Loucy (cell line): ENCODE data around the gene FTO.

Experiments used
- H2AFZ ChIP-seq: fragments of 200-600 bp; sonication (generic); 2 replicates; pipeline ENCODE4 v1.6.0; 2016; ENCODE audit warnings: antibody characterized with exemption, mild to moderate bottlenecking, low read length, moderate library complexity
- H3F3A ChIP-seq: fragments of 200-600 bp; 2 replicates; pipeline ENCODE4 v1.6.0; 2016; ENCODE audit warnings: antibody characterized with exemption, low read depth, mild to moderate bottlenecking
- H3K27me3 ChIP-seq: fragments of 200-600 bp; sonication (generic); 2 replicates; pipeline ENCODE4 v1.6.1; 2014; ENCODE audit warnings: low read length, mild to moderate bottlenecking; ENCODE audit not compliant: insufficient read depth, poor library complexity, severe bottlenecking
- H3K36me3 ChIP-seq: fragments of 200-600 bp; sonication (generic); 2 replicates; pipeline ENCODE4 v1.6.1; 2016; ENCODE audit warnings: low read length; ENCODE audit not compliant: insufficient read depth
- H3K4me1 ChIP-seq: fragments of 200-600 bp; sonication (generic); 2 replicates; pipeline ENCODE4 v1.5.1; 2014; ENCODE audit warnings: low read length, mild to moderate bottlenecking; ENCODE audit not compliant: insufficient read depth, poor library complexity, severe bottlenecking
- H3K4me2 ChIP-seq: fragments of 200-600 bp; sonication (generic); 2 replicates; pipeline ENCODE4 v1.6.0; 2014; ENCODE audit warnings: antibody characterized with exemption, low read length, low read depth, mild to moderate bottlenecking; ENCODE audit not compliant: poor library complexity, severe bottlenecking
- H3K4me3 ChIP-seq: fragments of 200-600 bp; sonication (generic); 2 replicates; pipeline ENCODE4 v1.5.1; 2014; ENCODE audit warnings: low read length, mild to moderate bottlenecking, mixed read lengths; ENCODE audit not compliant: poor library complexity, severe bottlenecking
- H3K79me2 ChIP-seq: fragments of 200-600 bp; sonication (generic); 2 replicates; pipeline ENCODE4 v1.6.1; 2014; ENCODE audit warnings: low read length; ENCODE audit not compliant: insufficient read depth
- H3K9ac ChIP-seq: fragments of 200-600 bp; sonication (generic); 2 replicates; pipeline ENCODE4 v1.6.0; 2014; ENCODE audit warnings: mild to moderate bottlenecking, low read depth, low read length, moderate library complexity; ENCODE audit not compliant: poor library complexity, severe bottlenecking
- H3K9me2 ChIP-seq: fragments of 200-600 bp; sonication (generic); replicated peaks from 2 replicates; pipeline ENCODE4 v1.6.1; 2016; ENCODE audit warnings: low read depth, low read length, mixed read lengths
- H3K9me3 ChIP-seq: fragments of 200-600 bp; sonication (generic); 2 replicates; pipeline ENCODE4 v1.6.1; 2014; ENCODE audit warnings: mild to moderate bottlenecking, antibody characterized with exemption, low read length, low read depth; ENCODE audit not compliant: insufficient read depth
- H4K20me1 ChIP-seq: fragments of 200-600 bp; sonication (generic); 2 replicates; pipeline ENCODE4 v1.6.0; 2014; ENCODE audit warnings: antibody characterized with exemption, low read length, mild to moderate bottlenecking; ENCODE audit not compliant: insufficient read depth, poor library complexity, severe bottlenecking
- CTCF ChIP-seq: fragments of 200-600 bp; sonication (generic); conservative IDR thresholded peaks from 2 replicates; pipeline ENCODE4 v1.5.1; 2014; ENCODE audit warnings: mild to moderate bottlenecking, antibody characterized with exemption, low read length
- EZH2phosphoT487 ChIP-seq: fragments of 200-600 bp; IDR thresholded peaks from 2 replicates; pipeline ENCODE4 v1.6.1; 2018; ENCODE audit warnings: antibody characterized with exemption, mild to moderate bottlenecking, moderate library complexity, borderline replicate concordance

FTO gene

GRCh38 chr16:54053891-54054820 is 350.2 kb downstream of the FTO start:
- Histone ChIP-seq H3K36me3 (no peaks in the 10 kb centered on the region), H3K79me2 (peaks cover 5% of the 10 kb centered on the region; the same call in 1 of the 2 replicates), H4K20me1 (no peaks in the 10 kb centered on the region), H3K4me2 (peak overlapping the region; percentile 6), H3K27me3 (no peaks in the 10 kb centered on the region), H3K9me3 (no peaks in the 10 kb centered on the region), H2AFZ (no peak overlapping the region), H3K4me3 (no peak overlapping the region), H3K4me1 (peaks cover 99% of the 10 kb centered on the region), H3K9me2 (no peaks in the 10 kb centered on the region), H3F3A (peaks cover 29% of the 10 kb centered on the region), H3K9ac (peak overlapping the region; percentile 78)
- TF ChIP-seq EZH2phosphoT487 (no peak), CTCF (no peak)

GRCh38 chr16:54055191-54055590 is 351.2 kb downstream of the FTO start:
- no peak overlapping the region for H3K4me2 ChIP-seq
- no peaks in the 10 kb centered on the region for H3K36me3 ChIP-seq
- H3K27me3 ChIP-seq: no peaks in the 10 kb centered on the region
- H3K9me2 ChIP-seq: no peaks in the 10 kb centered on the region
- H3K9ac ChIP-seq: no peak overlapping the region
- TF ChIP-seq EZH2phosphoT487: no peak
- TF ChIP-seq CTCF: no peak
- H3F3A ChIP-seq: peaks cover 20% of the 10 kb centered on the region
- no peaks in the 10 kb centered on the region for H3K9me3 ChIP-seq
- H3K4me3 ChIP-seq: no peak overlapping the region
- peaks cover 98% of the 10 kb centered on the region for H3K4me1 ChIP-seq
- no peak overlapping the region for H2AFZ ChIP-seq
- H4K20me1 ChIP-seq: no peaks in the 10 kb centered on the region
- peaks cover 5% of the 10 kb centered on the region; the same call in 1 of the 2 replicates for H3K79me2 ChIP-seq

- Histone ChIP-seq H3K4me3 (no peak overlapping the region), H3F3A (peaks cover 16% of the 10 kb centered on the region), H3K4me1 (peaks cover 97% of the 10 kb centered on the region), H3K9me2 (no peaks in the 10 kb centered on the region), H3K9ac (no peak overlapping the region), H4K20me1 (no peaks in the 10 kb centered on the region), H3K4me2 (no peak overlapping the region), H3K27me3 (no peaks in the 10 kb centered on the region), H3K9me3 (no peaks in the 10 kb centered on the region), H3K79me2 (peaks cover 5% of the 10 kb centered on the region; the same call in 1 of the 2 replicates), H3K36me3 (no peaks in the 10 kb centered on the region), H2AFZ (no peak overlapping the region)
- TF ChIP-seq EZH2phosphoT487 (no peak), CTCF (no peak)
These were observed 351.9 kb downstream of the FTO start for GRCh38 chr16:54055864-54056263.
